Astrocyte of the spinal cord (primary cell): ENCODE results near the gene CRYBA2.

ENCODE experiments used
- DNase-seq: peaks from one replicate; pipeline ENCODE4 v3.0.0; 2011; ENCODE audit warnings: low read depth, low spot score
- H3K4me3 ChIP-seq: 2 replicates; pipeline ENCODE4 v1.5.1; 2011; ENCODE audit warnings: low read depth, mild to moderate bottlenecking, low read length, moderate library complexity
- CTCF ChIP-seq: IDR thresholded peaks from 2 replicates; pipeline ENCODE4 v1.5.1; 2012; ENCODE audit warnings: low read depth, mild to moderate bottlenecking, low read length, inconsistent platforms
- in situ Hi-C: cut with HindIII; loops from 2 replicates; pipeline ENCODE4 v1.10.0; 2017; ENCODE audit warnings: low sequenced_read_pairs

Gene CRYBA2

GRCh38 chr2:219035942-219036341, 42.7 kb upstream of the CRYBA2 start:
- no peak for DNase-seq
- in situ Hi-C loops = no loop called here
- TF ChIP-seq CTCF = no peak
- H3K4me3 ChIP-seq = no peak overlapping the region

- no peak for TF ChIP-seq CTCF
- DNase-seq = no peak
- no peak overlapping the region for H3K4me3 ChIP-seq
- in situ Hi-C loops = no loop called here
Measured at GRCh38 chr2:219034823-219035222, 41.6 kb upstream of the CRYBA2 start.

- H3K4me3 ChIP-seq = no peak overlapping the region
- TF ChIP-seq CTCF = no peak
- in situ Hi-C loops = no loop called here
- DNase-seq = no peak
Measured at GRCh38 chr2:219032051-219032745, 39.0 kb upstream of the CRYBA2 start.

GRCh38 chr2:219031005-219031738, 38.0 kb upstream of the CRYBA2 start:
- H3K4me3 ChIP-seq = no peak overlapping the region
- TF ChIP-seq CTCF = no peak
- DNase-seq = no peak
- in situ Hi-C loops = no loop called here

- H3K4me3 ChIP-seq = no peak overlapping the region
- no peak for DNase-seq
- in situ Hi-C loops = no loop called here
- no peak for TF ChIP-seq CTCF
Measured at GRCh38 chr2:219030177-219030940, 37.1 kb upstream of the CRYBA2 start.

GRCh38 chr2:219029829-219030165, 36.6 kb upstream of the CRYBA2 start:
- peak; percentile 65 for DNase-seq
- TF ChIP-seq CTCF = peak; percentile 95
- in situ Hi-C loops = no loop called here
- H3K4me3 ChIP-seq = no peak overlapping the region
